DMS114 treated with DMSO at 0.1 percent for 48 hours (cell line): ENCODE data around the gene ABCA2.

Experiments
- DNase-seq: peaks from one replicate; lab custom pipeline; 2025; ENCODE audit not compliant: unreplicated experiment; lab: John Stamatoyannopoulos, UW

Gene ABCA2

DNA sequence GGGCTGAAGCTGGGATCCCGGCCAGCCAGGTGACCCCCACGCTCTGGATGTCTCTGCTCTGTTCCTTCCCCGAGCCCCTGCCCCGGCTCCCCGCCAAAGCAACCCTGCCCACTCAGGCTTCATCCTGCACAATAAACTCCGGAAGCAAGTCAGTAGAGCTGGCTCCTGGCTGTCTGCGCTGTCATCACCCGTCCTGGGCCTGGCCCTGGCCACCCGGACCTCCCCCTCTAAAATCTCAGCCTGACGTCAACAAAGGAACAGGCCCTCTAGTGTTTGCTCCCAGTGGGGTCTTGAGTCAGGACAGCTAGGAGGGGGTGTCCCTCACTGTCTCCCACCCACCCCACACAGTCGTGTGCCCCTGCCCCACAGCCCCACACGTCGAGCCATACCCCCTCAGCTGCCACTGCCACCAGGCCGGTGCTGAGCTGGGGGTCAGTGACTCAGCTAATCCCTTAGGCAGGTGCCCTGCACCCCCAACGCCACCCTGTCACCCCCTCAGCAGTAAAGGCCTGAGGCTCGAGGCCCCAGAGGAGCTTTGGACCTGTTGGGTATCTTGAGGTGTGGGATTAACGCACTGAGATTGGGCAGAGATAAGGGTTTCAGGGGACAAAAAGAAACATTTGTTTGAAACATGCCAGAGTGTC, 46.3 kb downstream of the ABCA2 start:
- no peak for DNase-seq

DNA sequence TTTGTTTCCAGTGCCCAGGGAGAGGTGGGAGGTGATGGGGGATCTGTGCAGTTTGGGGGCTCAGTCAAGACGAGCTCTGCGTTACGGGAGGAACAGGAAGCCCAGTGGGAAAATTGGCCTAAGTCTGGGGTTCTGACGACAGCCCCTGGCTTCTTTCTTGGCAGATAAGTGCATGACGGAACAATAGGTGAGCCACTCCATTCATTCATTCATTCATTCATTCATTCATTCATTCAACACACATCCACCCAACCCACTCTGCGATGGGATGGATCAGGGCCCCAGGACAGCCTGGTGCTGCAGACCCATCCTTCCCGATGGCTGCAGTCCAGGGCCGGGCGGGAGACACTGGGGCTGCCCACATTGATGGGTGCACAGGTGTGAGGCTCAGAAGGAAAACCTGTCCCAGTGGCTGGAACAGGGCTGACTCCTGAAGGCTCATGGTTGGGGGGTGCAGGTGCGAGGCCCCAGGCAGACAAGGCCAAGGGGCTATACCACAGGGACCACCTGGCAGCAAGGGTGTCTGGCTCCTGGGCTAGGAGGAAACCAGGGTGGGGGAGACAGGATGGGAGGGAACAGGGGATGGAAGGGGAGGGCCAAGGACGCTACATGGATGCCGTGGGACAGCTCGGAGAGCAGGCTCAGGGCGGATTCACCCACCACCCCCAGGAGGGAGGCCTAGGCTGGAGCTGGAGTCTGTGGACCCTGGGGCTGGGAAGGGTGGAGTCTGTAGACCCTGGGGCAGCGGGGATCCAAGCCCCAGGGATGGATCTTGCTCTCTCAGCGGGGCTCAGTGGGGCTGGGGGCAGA, 47.2 kb downstream of the ABCA2 start:
- DNase-seq = no peak

DNA sequence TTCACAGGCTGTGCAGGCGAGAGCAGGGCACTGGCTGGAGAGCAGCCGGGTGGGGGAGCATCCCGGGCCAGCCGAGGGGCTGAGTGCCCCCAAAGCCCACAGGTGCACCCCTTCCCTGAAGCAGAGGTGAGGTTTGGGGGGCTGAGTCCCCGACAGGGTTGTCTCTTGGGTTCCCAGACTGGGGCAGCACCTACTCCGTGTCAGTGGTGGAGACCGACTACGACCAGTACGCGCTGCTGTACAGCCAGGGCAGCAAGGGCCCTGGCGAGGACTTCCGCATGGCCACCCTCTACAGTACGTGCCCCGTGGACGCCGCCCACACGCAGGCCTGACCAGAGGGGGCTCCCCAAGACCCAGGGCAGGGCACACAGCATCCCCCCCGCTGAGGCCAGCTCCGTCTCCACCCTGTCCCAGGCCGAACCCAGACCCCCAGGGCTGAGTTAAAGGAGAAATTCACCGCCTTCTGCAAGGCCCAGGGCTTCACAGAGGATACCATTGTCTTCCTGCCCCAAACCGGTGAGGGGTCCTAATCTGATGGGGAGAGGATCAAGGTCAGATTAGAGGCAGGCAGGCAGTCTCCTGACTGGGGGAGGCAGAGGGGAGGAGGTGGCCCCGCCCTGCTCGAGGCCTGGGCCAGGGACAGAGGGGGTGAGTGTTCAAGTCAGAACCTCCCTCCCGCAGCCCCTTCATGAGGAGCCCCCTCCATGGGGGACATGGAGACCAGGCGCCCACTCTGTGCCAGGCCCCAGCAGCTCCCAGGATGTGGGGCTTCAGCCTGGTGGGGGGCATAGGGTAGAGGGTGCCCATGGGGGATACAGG, 48.1 kb downstream of the ABCA2 start:
- no peak for DNase-seq

DNA sequence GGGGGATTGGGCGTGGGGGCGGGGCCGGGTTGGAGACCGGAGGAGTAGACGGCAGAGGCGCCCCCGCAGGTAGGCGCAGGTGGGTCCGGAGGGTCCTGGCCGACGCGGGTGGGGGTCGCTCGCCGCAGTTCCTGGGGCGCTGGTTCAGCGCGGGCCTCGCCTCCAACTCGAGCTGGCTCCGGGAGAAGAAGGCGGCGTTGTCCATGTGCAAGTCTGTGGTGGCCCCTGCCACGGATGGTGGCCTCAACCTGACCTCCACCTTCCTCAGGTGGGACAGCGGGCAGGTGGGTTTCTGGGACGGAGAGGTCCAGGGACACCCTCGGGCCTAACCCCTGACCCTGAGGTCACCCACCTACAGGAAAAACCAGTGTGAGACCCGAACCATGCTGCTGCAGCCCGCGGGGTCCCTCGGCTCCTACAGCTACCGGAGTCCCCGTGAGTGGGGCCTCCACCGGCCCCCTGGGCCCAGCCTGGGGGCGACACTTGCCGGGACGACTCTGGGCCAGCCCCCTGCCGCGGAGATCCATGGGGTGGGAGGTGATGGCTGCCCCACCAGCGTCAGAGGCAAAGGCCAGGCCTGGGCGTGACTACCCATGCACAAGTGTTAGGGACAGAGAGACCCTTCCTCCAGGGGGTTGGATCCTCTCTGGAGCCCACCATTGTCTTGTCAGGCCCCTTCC, 49.0 kb downstream of the ABCA2 start:
- no peak for DNase-seq

DNA sequence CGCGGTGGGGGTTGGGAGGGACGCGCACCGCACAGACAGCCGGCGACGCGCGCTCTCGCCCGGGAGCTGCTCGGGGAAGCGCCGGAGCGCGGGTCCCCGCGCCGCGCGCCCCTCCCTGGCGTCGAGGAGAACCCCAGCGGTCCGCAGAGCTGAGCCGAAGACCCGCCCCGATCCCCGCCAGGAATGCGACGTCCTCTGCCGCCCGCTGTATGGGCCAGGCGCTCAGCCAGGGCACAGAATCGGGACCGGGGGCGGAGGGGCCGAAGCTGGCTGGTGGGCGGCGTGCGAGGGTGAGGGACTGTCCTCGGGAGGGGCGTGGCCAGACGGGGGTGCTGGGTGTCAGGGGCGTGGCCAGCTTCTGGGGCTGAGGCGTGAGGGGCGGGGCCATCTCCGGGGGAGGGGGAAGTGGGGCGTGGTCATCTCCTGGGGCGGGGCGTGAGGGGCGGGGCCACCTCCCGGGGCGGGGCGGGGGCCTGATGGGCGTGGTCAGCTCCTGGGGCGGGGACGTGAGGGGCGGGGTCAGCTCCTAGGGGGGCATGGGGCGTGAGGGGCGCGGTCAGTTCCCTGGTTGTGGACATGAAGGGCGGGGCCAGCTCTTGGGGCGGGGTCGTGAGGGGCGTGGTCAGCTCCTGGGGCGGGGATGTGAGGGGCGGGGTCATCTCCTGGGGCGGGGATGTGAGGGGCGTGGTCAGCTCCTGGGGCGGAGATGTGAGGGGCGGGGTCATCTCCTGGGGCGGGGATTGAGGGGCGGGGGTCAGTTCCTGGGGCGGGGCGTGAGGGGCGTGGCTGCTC, 49.8 kb downstream of the ABCA2 start:
- peak; percentile 47 for DNase-seq

DNA sequence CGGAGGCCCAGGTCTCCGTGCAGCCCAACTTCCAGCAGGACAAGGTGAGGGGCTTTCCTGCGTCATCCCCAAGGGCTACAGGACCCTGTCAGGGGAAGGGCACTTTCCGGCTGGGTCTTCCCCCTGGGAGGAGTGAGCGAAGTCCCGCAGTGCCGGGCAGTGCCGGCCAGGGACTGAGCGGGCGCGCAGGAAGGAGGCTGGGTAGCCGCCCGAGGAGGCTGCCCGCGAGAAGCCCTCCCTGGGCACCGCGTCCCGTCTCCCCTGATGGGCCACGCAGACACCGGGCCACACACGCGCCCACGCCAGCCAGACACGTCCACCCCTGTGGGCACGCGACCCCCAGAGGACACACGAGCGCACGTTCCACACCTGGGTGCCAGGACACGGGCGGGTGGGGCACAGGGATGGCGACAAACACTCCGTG, 50.4 kb downstream of the ABCA2 start:
- no peak for DNase-seq

DNA sequence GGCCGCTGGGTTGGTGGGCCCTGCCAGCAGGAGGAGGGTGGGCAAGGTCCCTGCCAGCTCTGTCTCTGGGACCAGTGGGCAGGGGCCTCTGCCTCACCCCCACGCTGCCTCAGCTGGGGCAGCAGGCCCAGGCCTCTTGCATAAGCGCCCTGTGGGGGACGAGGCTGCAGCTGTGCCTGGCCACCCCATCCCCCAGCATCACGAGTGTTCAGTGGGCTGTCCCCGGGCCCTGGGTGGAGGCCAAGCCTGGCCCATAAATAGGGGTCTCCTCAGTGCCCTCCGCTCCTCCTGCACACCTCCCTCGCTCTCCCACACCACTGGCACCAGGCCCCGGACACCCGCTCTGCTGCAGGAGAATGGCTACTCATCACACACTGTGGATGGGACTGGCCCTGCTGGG, 50.8 kb downstream of the ABCA2 start, which contains the start of gene PTGDS:
TSS of gene PTGDS (plus strand) at position 282 of the 400 bp plus-strand sequence. CDS start at position 357, 75 bp downstream.
- no peak for DNase-seq

DNA sequence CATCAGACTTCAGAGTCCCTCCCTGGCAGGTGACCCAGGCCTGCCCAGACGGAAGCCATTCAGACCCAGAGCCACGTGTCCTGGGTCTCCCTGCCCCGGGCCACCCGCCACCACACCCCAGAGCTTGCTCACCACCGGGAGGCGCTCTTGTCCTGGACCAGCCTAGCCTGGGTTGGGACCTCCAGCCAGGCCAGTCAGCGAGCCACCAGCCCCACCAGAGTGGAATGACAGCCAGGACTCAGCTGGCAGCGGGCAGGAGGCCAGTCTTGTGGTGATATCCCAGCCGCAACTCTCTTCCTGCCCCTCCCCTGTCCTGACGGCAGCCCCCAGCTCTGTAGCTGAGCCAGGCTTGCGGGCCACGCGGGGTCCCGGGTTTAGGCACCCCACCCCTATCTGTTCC, 52.4 kb downstream of the ABCA2 start:
- DNase-seq = no peak

DNA sequence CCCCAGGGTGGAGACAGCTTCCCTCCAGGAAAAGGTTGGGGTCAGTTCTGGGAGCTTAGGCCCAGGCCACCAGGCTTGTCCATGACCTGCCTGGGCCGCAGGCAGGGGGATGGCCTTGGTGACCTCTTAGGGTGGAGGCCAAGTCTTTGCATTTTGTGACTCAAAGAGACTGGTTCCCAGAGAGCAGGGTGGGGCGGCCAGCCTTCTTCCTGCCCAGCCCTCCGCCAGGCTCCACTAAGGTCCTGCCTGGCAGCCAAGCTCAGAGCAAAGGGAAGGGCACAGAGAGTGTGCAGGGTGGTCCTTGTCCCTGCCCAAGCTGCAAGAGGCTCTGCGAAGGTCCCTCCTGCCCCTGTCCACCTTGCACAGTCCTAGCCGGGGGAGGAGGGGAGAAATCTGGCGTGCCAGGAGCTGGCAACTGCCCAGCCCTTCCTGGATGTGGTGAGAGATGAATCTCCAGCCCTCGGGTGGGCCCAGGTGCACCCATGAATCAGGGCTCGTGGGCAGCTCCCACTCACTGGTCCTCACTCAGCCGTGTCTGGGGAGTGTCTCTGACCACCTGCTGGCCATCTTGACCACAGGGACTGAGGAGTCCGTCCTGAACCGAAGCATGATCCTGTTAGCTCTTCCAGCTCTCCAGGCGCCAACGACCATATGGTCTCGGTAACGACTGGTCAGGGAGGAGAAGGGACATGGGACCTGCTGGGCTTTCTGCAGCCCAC, 53.1 kb downstream of the ABCA2 start:
- no peak for DNase-seq

DNA sequence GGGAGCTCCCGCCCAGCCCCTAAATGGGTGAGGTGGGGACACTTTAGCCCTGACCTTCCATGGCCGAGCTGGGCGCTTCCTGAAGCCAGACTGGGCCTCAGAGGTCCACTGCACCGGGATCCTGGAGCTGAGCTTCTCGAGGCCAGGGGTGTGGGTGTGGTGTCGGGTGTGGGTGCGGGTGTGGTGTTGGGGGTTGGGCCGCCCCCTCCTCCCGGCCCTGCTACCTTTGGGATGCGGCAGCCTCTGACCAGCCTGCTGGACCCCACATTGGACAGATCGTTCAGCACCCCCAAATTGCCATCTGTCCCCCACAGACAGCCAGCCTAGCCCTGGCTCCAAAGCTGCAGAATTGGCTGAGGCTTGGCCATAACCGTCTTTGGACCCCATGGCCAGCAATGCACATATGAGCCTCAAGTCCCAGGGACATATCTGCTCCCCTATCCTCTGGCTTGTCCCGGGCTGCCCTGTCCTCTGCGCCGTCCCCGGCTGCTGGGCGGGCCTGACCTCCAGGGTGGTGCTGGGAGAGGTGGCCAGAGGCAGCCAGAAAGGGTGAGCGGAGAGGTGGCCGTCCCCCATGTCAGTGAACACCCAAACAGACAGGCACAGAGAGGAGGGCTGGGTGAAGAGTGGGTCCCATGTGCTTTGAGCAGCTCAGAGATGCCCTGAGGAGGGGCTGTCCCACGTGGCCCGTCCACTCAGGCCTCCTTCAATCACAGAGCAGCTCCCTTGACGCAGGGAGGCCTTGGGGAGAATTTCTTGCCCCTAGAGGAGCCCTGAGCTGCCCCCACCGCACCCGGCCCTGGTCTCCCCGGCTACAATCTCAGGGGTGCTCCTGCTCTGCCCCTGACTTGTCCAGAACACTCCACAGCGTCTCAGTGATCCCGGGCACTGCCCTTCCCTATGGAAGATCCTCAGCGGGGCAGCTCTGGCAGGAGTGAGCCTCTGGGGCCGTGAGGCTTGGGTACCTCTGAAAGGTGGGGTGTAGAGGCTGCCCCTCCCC, 54.1 kb downstream of the ABCA2 start:
- no peak for DNase-seq

DNA sequence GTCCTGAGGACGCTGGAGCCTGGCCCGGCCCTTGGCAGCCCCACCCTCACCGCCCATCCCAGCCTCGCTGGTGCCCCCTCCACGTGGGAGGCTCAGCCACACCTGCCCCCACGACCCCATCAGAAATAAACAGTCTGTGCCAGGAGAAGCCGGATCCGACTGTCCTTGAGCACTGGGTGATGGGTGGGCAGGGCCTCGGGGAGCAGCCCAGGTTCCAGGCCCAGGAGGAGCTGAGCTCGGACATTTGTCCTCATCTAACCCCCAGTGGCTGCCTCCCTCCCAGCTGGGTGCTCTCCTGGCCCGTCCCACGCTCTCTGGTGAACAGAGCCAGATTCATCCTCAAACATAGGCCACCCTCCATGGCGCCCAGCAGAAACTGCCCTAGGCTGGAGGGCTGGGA, 55.3 kb downstream of the ABCA2 start:
- DNase-seq = no peak

DNA sequence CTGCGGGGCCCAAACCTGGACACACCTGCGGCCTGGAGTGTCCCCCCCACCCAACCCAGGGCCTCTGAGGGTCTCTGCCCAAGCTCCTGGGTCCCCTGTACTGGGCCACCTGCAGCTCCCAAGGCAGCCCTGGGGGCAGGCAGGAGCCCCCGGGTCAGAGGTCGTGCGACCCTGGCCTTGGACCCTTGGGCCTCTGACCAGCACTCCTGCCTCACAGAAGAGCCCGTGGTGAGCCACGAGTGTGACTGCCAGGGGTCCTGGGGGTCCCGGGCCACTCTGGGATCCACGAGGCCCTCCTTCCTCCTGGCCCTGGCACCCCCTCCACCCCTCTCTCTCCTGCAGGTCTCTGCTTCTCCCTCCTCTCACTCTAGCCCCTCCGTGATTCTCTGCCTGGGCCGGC, 55.7 kb downstream of the ABCA2 start:
- DNase-seq = no peak

DNA sequence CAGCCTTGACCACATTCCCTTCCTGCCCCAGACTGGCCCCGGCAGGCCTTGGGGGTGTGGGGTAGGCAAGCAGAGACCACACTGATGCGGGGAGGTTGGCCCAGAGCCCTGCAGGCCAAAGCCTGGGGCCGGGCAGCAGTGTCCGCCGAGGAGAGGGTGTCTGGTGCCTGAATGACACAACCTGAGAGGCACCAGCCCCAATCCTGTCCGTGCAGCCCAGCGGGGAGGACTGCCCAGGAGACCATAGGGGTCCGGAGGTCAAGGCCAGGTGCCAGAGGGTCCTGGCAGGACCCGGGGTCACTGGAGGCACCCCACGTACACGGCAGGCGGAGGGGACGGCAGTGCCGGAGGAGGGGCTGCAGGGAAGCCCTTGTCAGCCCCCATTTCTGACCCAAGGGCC, 56.3 kb downstream of the ABCA2 start:
- no peak for DNase-seq

DNA sequence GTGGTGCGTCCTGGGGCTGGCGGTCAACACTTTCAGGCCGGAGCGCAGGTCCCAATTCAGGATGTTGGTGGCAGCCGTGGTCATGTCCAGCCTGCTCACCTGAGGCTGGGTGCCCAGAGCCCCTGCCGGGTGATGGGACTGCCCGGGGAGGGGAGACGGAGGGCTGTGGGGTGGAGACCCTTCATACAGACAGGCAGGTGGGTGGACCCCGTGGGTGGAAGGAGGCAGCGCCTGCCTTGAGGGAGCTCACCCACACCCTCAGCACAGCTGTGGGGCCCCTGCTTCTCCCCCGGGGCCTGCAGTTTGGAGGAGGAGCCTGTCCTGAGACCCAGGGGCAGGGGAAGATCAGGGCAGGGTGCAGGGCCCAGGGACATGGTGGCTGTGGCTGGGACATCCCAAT, 57.7 kb downstream of the ABCA2 start:
- no peak for DNase-seq

DNA sequence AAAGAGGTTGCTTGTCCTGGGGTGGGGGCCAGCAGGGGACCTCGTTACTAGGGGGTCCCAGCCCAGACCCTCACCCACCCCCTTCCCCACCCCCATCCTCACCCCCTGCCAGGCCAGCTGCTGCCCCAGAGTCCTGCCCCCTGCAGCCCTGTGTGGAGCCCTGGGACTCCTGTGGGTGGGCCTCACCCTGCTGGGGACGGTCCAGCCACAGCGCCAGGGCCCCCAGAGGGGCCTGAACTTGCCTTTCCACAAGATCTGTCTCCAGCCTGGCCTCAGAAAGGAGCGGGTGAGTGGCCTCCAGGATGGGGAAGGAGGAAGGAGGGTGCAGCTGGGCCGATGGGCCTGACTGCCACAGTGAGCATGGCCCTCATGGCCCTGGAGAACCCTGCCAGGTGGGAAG, 58.3 kb downstream of the ABCA2 start:
- DNase-seq = no peak

DNA sequence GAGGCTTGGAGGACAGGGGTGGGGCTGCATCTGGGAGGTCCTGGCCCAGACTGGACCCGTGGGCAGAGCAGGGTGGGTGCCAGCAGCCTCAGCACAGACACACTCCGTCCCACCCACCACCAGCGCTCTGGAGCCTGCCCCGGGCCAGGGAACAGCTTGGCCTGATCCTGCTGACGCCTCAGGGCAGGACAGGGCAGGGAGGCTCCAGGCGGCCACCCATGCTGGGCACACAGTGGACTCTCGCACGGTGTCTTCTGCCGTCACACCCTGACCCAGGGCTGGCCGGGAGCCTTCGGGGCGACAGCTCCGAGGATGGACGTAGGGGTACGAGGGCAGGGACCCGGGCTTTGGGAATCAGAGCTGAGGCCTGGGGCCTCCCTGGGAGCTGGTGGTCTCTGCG, 58.9 kb downstream of the ABCA2 start:
- no peak for DNase-seq

DNA sequence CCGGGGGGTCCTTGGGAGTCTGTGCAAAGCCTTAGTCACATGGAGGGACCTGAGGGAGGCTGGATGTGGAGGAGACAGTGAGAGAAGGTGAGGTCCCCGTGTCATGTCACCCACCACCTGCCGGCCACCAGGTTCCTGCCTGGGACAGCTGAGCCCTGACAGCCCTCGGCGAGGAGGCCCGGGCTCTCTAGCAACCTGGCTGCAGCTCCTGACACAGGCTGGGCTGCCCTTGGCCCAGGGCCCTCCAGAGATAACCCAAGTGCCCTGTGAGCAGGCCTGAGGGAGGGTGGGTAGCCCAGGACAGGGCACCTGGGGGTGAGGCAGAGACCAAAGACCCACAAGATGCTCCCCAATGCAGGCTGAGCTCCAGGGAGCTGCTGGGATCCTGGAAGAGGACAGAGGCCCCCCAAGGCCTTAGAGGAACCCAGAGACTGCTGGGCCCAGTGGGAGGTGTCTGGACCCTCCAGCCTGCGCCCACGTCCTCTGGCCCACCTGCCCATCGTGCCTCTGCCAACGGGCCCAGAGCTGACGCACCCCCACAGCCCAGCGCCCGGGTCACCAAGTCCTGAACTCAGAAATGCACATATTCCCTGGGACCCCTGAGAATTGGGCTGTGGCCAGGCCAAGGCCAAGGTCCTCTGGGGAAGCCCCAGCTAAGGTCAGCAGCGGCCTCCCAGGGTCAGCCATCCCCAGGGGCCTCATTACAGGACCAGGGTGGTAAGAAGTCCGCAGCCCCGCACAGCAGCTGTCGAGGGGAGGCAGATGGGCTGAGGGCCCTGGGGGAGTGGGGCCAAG, 59.5 kb downstream of the ABCA2 start:
- no peak for DNase-seq
